GM12878 (cell line): Measurements from ENCODE around the gene COL9A3. TPM values are rescaled to one million over a fixed set of nuclear protein-coding genes. Genes with fewer than 3 reads are reported as not detected.

Experiments
- ATAC-seq: fragments of 200-7000 bp; cut with Tn5 transposase; 3 replicates; pipeline ENCODE4 v1.9.1; 2020; ENCODE audit warnings: mild to moderate bottlenecking, moderate library complexity
- BruUV-seq: library from RNA; stranded (reverse); fragments of 400-500 nt; replicated peaks from 2 replicates; lab custom pipeline; 2021; lab: Mats Ljungman, UMichigan
- CTCF ChIA-PET: fragments of 300-600 bp; sonication (Branson Sonifier 250); formaldehyde crosslinking; extraction: SDS; loops from one replicate; lab custom pipeline; 2021; ENCODE audit warnings: inconsistent platforms; lab: Yijun Ruan, JAX
- POLR2A ChIA-PET: fragments of 350-600 bp; formaldehyde crosslinking; extraction: SDS; loops from one replicate; lab custom pipeline; 2021; ENCODE audit warnings: inconsistent platforms; lab: Charles Lee
- RAD21 ChIA-PET: fragments of 300-600 bp; sonication (Branson Sonifier 250); formaldehyde crosslinking; loops from one replicate; lab custom pipeline; 2023; ENCODE audit warnings: antibody characterized with exemption; ENCODE audit not compliant: unreplicated experiment; lab: Charles Lee
- SMC1A ChIA-PET: fragments of 300-600 bp; sonication (Branson Sonifier 250); formaldehyde crosslinking; loops from one replicate; lab custom pipeline; 2023; ENCODE audit not compliant: unreplicated experiment, uncharacterized antibody; lab: Charles Lee
- DNase-seq: peaks from one replicate; pipeline ENCODE4 v3.0.0-alpha.2; 2011; ENCODE audit warnings: low read depth, low spot score
- FAIRE-seq: peaks from 3 replicates; lab custom pipeline; 2011; peaks lifted over from hg19 to GRCh38; lab: Jason Lieb, UNC
- H2AFZ ChIP-seq: 2 replicates; pipeline ENCODE4 v1.6.0; 2011; ENCODE audit warnings: low read depth, low read length, control low read depth; ENCODE audit not compliant: control insufficient read depth
- H3K27ac ChIP-seq: 2 replicates; pipeline ENCODE4 v1.5.1; 2011; ENCODE audit warnings: control low read depth; ENCODE audit not compliant: control insufficient read depth, insufficient read depth
- H3K27me3 ChIP-seq, 2 experiments: replicated peaks in 1 of 2; 2 replicates each; pipeline versions ENCODE4 v1.6.0 to v1.6.1; 2011; ENCODE audit warnings: low read length in 1 of 2; ENCODE audit not compliant: control insufficient read depth in 2 of 2, insufficient read depth in 2 of 2
- H3K36me3 ChIP-seq, 2 experiments: 2 replicates each; pipeline ENCODE4 v1.5.1; 2011; ENCODE audit warnings: low read length in 1 of 2; ENCODE audit not compliant: control insufficient read depth in 2 of 2, insufficient read depth in 2 of 2
- H3K4me1 ChIP-seq: 2 replicates; pipeline ENCODE4 v1.6.1; 2011; ENCODE audit warnings: mild to moderate bottlenecking, low read length, moderate library complexity, mixed read lengths; ENCODE audit not compliant: control insufficient read depth, insufficient read depth
- H3K4me2 ChIP-seq: 2 replicates; pipeline ENCODE4 v1.6.0; 2011; ENCODE audit warnings: control low read depth; ENCODE audit not compliant: control insufficient read depth, insufficient read depth
- H3K4me3 ChIP-seq: fragments of 200-600 bp; sonication (generic); 2 replicates; pipeline ENCODE4 v1.5.1; 2016
- H3K79me2 ChIP-seq: 2 replicates; pipeline ENCODE4 v1.6.0; 2011; ENCODE audit warnings: low read length; ENCODE audit not compliant: control insufficient read depth, insufficient read depth
- H3K9ac ChIP-seq: 2 replicates; pipeline ENCODE4 v1.8.0; 2011; ENCODE audit warnings: low read length, control low read depth, mixed read lengths; ENCODE audit not compliant: control insufficient read depth, insufficient read depth
- H3K9me3 ChIP-seq: replicated peaks from 3 replicates; pipeline ENCODE4 v1.5.1; 2011; ENCODE audit warnings: mild to moderate bottlenecking, low read length; ENCODE audit not compliant: control insufficient read depth, insufficient read depth
- H4K20me1 ChIP-seq: 2 replicates; pipeline ENCODE4 v1.6.0; 2011; ENCODE audit not compliant: control insufficient read depth, insufficient read depth
- CHD2 ChIP-seq: IDR thresholded peaks from 2 replicates; pipeline ENCODE4 v1.6.1; 2011; ENCODE audit warnings: low read depth, low read length, improper control_type of control experiment, borderline replicate concordance
- ETV6 ChIP-seq, 2 experiments: fragments of 450-650 bp in 1 of 2; IDR thresholded peaks in 1 of 2; conservative IDR thresholded peaks in 1 of 2; 2 replicates each; pipeline ENCODE4 v1.6.1; 2014; ENCODE audit warnings: antibody characterized with exemption in 1 of 2, borderline replicate concordance in 1 of 2, low read depth in 1 of 2, mild to moderate bottlenecking in 1 of 2, moderate library complexity in 1 of 2
- FOS ChIP-seq: IDR thresholded peaks from 3 replicates; pipeline ENCODE4 v1.6.1; 2011; ENCODE audit warnings: borderline replicate concordance; ENCODE audit not compliant: insufficient read length; ENCODE audit errors: extremely low read depth
- KAT2A ChIP-seq: conservative IDR thresholded peaks from 2 replicates; pipeline ENCODE4 v1.6.1; 2011; ENCODE audit warnings: low read depth, low read length; ENCODE audit not compliant: control insufficient read depth
- KDM1A ChIP-seq: fragments of 200-600 bp; sonication (generic); IDR thresholded peaks from 2 replicates; pipeline ENCODE4 v1.6.1; 2016; ENCODE audit warnings: borderline replicate concordance
- LARP7 ChIP-seq: fragments of 450-650 bp; IDR thresholded peaks from 2 replicates; pipeline ENCODE4 v1.6.1; 2017; ENCODE audit warnings: mild to moderate bottlenecking
- NFIC ChIP-seq: IDR thresholded peaks from 2 replicates; pipeline ENCODE4 v1.6.1; 2012; ENCODE audit warnings: low read depth, mild to moderate bottlenecking, inconsistent platforms, low read length, moderate library complexity
- PML ChIP-seq: IDR thresholded peaks from 2 replicates; pipeline ENCODE4 v1.6.1; 2012; ENCODE audit warnings: low read length, inconsistent platforms
- SP1 ChIP-seq: IDR thresholded peaks from one replicate; pipeline ENCODE4 v1.6.1; 2011; ENCODE audit warnings: low read depth, low read length
- YBX1 ChIP-seq: fragments of 450-650 bp; IDR thresholded peaks from 2 replicates; pipeline ENCODE4 v1.6.1; 2016; ENCODE audit warnings: antibody characterized with exemption
- ZNF384 ChIP-seq: IDR thresholded peaks from 2 replicates; pipeline ENCODE4 v1.6.1; 2012; ENCODE audit warnings: low read depth, mild to moderate bottlenecking, low read length, improper control_type of control experiment, borderline replicate concordance
- ZZZ3 ChIP-seq: IDR thresholded peaks from 2 replicates; pipeline ENCODE4 v1.6.1; 2011; ENCODE audit warnings: low read depth; ENCODE audit not compliant: control insufficient read depth, insufficient read length
- WGBS: methylation state at CpG from one replicate; pipeline ENCODE4 v1.1.6; 2016; ENCODE audit warnings: low lambda C conversion rate; ENCODE audit not compliant: insufficient replicate concordance, insufficient coverage; ENCODE audit errors: missing lambda C conversion rate; 5-methylcytosine and 5-hydroxymethylcytosine counted together
- in situ Hi-C: fragments of 300-500 bp; cut with MboI; formaldehyde crosslinking; loops from 9 replicates; pipeline ENCODE4 v1.14.3; 2018; ENCODE audit warnings: mixed read lengths
- intact Hi-C: fragments of 100-400 bp; cut with micrococcal nuclease; formaldehyde crosslinking; loops from one replicate; pipeline ENCODE4 v1.14.2; 2022; ENCODE audit not compliant: unreplicated experiment
- polyA plus RNA-seq, 11 experiments: library from polyadenylated mRNA; depleted of rRNA in 4 of 11; unstranded in 6 of 11; stranded (reverse) in 5 of 11; fragments of >200 nt; fragmentation: Nextera tagmentation in 4 of 11; fragmentation: Illumina TruSeq in 1 of 11; extraction: Ambion mirVana in 4 of 11; extraction: Trizol in 1 of 11; gene quantifications; 1 replicate in 1 of 11; 2 replicates in 10 of 11; pipeline versions ENCODE4 v1.2.1 to v1.2.3, GENCODE V29; 2011 to 2016; ENCODE audit warnings: inconsistent platforms in 2 of 11, missing spikeins in 2 of 11, low read depth in 1 of 11
- total RNA-seq, 4 experiments: library from RNA; depleted of rRNA in 3 of 4; stranded (reverse); fragments of >200 nt in 3 of 4; fragmentation: Illumina TruSeq in 1 of 4; extraction: Trizol in 1 of 4; gene quantifications; 2 replicates each; pipeline versions ENCODE4 v1.2.1 to v1.2.3, GENCODE V29; 2013 to 2021
- TF ChIP-seq, protein P1 (sequence below): fragments of 450-650 bp; formaldehyde crosslinking; IDR thresholded peaks from 2 replicates; pipeline ENCODE4 v1.5.0; 2022; ENCODE audit warnings: mild to moderate bottlenecking, missing genetic modification characterization

COL9A3 gene
- total and polyA plus RNA-seq, 10 of the 15 experiments (the other 5 are each of a cell fraction or from before 2014, with no cell fraction given) = 0.09 to 1.7 (median 0.63) TPM; not detected in 1

DNA sequence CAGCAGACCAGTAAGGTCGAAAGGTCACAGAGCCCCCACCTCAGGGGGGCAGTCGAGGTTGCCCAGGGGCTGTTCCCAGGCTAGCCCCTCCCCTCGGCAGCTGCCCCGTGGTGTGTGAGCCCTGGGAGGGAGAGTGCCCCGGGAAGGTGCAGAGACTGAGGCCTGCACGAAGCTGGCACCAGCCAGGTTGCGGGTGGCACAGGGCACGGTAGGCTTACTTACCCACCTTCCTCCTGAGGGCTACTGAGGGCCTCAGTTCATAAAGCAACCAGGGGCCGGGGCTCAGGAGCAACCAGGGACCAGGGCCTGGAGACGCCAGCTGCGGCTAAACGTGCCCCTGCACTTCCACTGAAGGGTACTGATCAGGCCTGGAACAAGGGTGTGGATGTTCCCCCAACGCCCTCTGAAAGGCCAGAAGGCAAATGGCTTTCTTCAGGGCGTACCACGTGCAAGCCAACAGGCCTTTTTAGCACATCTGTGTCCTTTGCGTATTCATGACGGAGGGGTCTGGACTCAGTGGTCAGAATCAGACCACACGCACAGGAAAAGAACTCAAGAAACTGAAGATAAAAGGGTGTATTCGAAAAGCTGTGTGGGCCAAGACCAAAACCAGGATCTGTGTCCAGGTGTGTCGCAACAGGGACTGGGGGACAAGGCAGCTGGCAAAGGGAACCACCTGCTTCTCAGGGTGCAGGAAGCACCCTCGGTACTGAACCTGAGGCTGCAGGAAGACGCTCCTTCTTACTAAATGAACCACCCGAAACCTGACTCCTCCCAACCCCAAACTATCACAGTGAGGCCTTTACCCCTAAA is 69.3 kb downstream of the COL9A3 start:
- CTCF ChIA-PET = interaction anchor here (0.5 to 1.0 kb wide), 2 partner anchors 48 to 51 kb away, joined by 4 to 5 read pairs; no protein-coding TSS in a partner anchor
- in situ Hi-C loops = no loop called here
- no peak overlapping the region for H3K9ac ChIP-seq
- no peaks in the 10 kb centered on the region; the same call in 1 of the 2 replicates for H4K20me1 ChIP-seq
- ATAC-seq (no peak), DNase-seq (no peak), FAIRE-seq (no peak)
- H2AFZ ChIP-seq = no peak overlapping the region
- POLR2A ChIA-PET = no interaction called here
- whole genome bisulfite sequencing = 58% methylated on average over 23 of the region's 23 CpGs
- SMC1A ChIA-PET = interaction anchor here (1.5 kb wide), 1 partner anchor 14 kb away, joined by 3 read pairs; no protein-coding TSS in a partner anchor
- H3K79me2 ChIP-seq = no peaks in the 10 kb centered on the region
- BruUV-seq = no TSS peak
- H3K27me3 ChIP-seq = no peaks in the 10 kb centered on the region
- H3K4me3 ChIP-seq = no peak overlapping the region
- TF ChIP-seq FOS (no peak), ETV6 (conservative IDR thresholded peaks at IDR 0.05 in 1 of 2, IDR thresholded peaks at IDR 0.05 in 1 of 2; ENCODE audit: borderline replicate concordance in 1 of 2, low read depth in 1 of 2) (no peak), NFIC (no peak)
- RAD21 ChIA-PET = no interaction called here
- H3K4me1 ChIP-seq = no peaks in the 10 kb centered on the region
- peaks cover 21 to 22% of the 10 kb centered on the region in 2 experiments for H3K36me3 ChIP-seq
- H3K9me3 ChIP-seq = no peaks in the 10 kb centered on the region
- H3K27ac ChIP-seq = no peak overlapping the region
- intact Hi-C loops = no loop called here
- no peak overlapping the region for H3K4me2 ChIP-seq

DNA sequence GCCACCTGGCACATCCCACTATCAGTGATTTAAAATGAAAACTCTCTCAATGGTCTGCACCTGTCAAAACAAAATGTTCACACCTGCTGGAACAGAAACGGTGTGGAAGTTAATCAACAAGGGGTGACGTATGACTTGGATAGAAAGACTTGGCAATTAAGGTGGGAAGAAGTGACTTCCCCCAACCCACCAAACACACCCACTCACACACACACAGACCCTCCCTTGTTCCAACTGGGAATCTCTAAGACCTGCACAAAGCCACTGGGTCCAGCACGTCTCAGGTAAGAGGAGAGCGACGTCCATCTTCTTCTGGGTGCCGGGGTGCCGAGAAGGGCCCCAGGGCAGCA is 69.8 kb downstream of the COL9A3 start:
- RAD21 ChIA-PET = no interaction called here
- in situ Hi-C loops = no loop called here
- Histone ChIP-seq H3K4me1 (no peaks in the 10 kb centered on the region), H3K4me2 (no peak overlapping the region), H2AFZ (no peak overlapping the region), H3K4me3 (no peak overlapping the region), H3K9me3 (no peaks in the 10 kb centered on the region), H4K20me1 (no peaks in the 10 kb centered on the region; the same call in 1 of the 2 replicates), H3K27ac (no peak overlapping the region), H3K27me3 (no peaks in the 10 kb centered on the region), H3K36me3 (peaks cover 24 to 26% of the 10 kb centered on the region in 2 experiments), H3K79me2 (no peaks in the 10 kb centered on the region), H3K9ac (no peak overlapping the region)
- no peak for ATAC-seq
- CTCF ChIA-PET = interaction anchor here (1.0 kb wide), 1 partner anchor 48 kb away, joined by 5 read pairs; no protein-coding TSS in a partner anchor
- no TSS peak for BruUV-seq
- no peak for FAIRE-seq
- no peak for DNase-seq
- intact Hi-C loops = no loop called here
- POLR2A ChIA-PET = interaction anchor here (0.8 kb wide), 1 partner anchor 10 kb away, joined by 3 read pairs; no protein-coding TSS in a partner anchor
- WGBS = 65% methylated on average over 7 of the region's 7 CpGs
- SMC1A ChIA-PET = no interaction called here
- no peak for TF ChIP-seq CHD2
- no peak for TF ChIP-seq ZNF384
- no peak for TF ChIP-seq ZZZ3
- no peak for TF ChIP-seq PML
- TF ChIP-seq YBX1 = no peak
- TF ChIP-seq LARP7 = no peak
- TF ChIP-seq KDM1A = no peak
- no peak for TF ChIP-seq SP1
- TF ChIP-seq, protein P1, sequence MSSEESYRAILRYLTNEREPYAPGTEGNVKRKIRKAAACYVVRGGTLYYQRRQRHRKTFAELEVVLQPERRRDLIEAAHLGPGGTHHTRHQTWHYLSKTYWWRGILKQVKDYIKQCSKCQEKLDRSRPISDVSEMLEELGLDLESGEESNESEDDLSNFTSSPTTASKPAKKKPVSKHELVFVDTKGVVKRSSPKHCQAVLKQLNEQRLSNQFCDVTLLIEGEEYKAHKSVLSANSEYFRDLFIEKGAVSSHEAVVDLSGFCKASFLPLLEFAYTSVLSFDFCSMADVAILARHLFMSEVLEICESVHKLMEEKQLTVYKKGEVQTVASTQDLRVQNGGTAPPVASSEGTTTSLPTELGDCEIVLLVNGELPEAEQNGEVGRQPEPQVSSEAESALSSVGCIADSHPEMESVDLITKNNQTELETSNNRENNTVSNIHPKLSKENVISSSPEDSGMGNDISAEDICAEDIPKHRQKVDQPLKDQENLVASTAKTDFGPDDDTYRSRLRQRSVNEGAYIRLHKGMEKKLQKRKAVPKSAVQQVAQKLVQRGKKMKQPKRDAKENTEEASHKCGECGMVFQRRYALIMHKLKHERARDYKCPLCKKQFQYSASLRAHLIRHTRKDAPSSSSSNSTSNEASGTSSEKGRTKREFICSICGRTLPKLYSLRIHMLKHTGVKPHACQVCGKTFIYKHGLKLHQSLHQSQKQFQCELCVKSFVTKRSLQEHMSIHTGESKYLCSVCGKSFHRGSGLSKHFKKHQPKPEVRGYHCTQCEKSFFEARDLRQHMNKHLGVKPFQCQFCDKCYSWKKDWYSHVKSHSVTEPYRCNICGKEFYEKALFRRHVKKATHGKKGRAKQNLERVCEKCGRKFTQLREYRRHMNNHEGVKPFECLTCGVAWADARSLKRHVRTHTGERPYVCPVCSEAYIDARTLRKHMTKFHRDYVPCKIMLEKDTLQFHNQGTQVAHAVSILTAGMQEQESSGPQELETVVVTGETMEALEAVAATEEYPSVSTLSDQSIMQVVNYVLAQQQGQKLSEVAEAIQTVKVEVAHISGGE (CRISPR knock-in tag) = no peak
- no peak for TF ChIP-seq KAT2A
